WTC11 (cell line): Measurements from ENCODE around the gene DOCK1. TPM values are rescaled to one million over a fixed set of nuclear protein-coding genes. Genes with fewer than 3 reads are reported as not detected.
A peak's percentile ranks its signal among the peaks of the same experiment; 100 is the strongest.

Experiments used
- ATAC-seq: fragments of 200-7000 bp; cut with Tn5 transposase; 2 replicates; pipeline ENCODE4 v1.10.0; 2021; ENCODE audit warnings: mild to moderate bottlenecking, moderate library complexity
- CTCF ChIA-PET: fragments of 300-600 bp; sonication (Branson Sonifier 250); formaldehyde crosslinking; loops from one replicate; lab custom pipeline; 2021; ENCODE audit warnings: antibody characterized with exemption; lab: Charles Lee
- POLR2A ChIA-PET: fragments of 350-600 bp; sonication (Branson Sonifier 250); formaldehyde crosslinking; loops from one replicate; lab custom pipeline; 2021; ENCODE audit warnings: antibody characterized with exemption; lab: Charles Lee
- DNase-seq: peaks from one replicate; pipeline ENCODE4 v3.0.0; 2021; ENCODE audit warnings: low spot score
- H3K27ac Mint-ChIP-seq: 2 replicates; pipeline ENCODE4 v1.8.0; 2021; ENCODE audit warnings: mixed read lengths
- H3K27me3 Mint-ChIP-seq: 2 replicates; pipeline ENCODE4 v1.8.0; 2021; ENCODE audit warnings: low read depth, mild to moderate bottlenecking, moderate library complexity, mixed read lengths
- H3K36me3 Mint-ChIP-seq: 2 replicates; pipeline ENCODE4 v1.8.0; 2021; ENCODE audit warnings: mixed read lengths
- H3K4me1 Mint-ChIP-seq: 2 replicates; pipeline ENCODE4 v1.8.0; 2022; ENCODE audit warnings: mixed read lengths
- H3K4me3 Mint-ChIP-seq: 2 replicates; pipeline ENCODE4 v1.8.0; 2021; ENCODE audit warnings: mild to moderate bottlenecking, moderate library complexity, mixed read lengths
- H3K9me3 Mint-ChIP-seq: 2 replicates; pipeline ENCODE4 v1.8.0; 2021; ENCODE audit warnings: mixed read lengths
- ATF6 ChIP-seq: sonication (generic); formaldehyde crosslinking; IDR thresholded peaks from 2 replicates; pipeline ENCODE4 v1.8.1; 2023; ENCODE audit warnings: mild to moderate bottlenecking, missing genetic modification reagents
- E2F5 ChIP-seq: sonication (generic); formaldehyde crosslinking; IDR thresholded peaks from 2 replicates; pipeline ENCODE4 v1.8.1; 2022; ENCODE audit warnings: mild to moderate bottlenecking, moderate library complexity, missing genetic modification reagents
- MLX ChIP-seq: sonication (generic); formaldehyde crosslinking; IDR thresholded peaks from 2 replicates; pipeline ENCODE4 v1.8.1; 2023; ENCODE audit warnings: mild to moderate bottlenecking, missing genetic modification reagents, moderate library complexity
- MXD4 ChIP-seq: fragments of 250-450 bp; sonication (Bioruptor Pico); IDR thresholded peaks from 2 replicates; pipeline ENCODE4 v1.8.0; 2021; ENCODE audit warnings: mild to moderate bottlenecking, moderate library complexity, borderline replicate concordance
- OVOL2 ChIP-seq: fragments of 250-450 bp; sonication (Bioruptor Pico); IDR thresholded peaks from 2 replicates; pipeline ENCODE4 v1.9.0; 2021; ENCODE audit warnings: mild to moderate bottlenecking, borderline replicate concordance
- RORB ChIP-seq: fragments of 250-450 bp; sonication (Bioruptor Pico); IDR thresholded peaks from 2 replicates; pipeline ENCODE4 v1.9.0; 2021; ENCODE audit warnings: mild to moderate bottlenecking
- SOX15 ChIP-seq: fragments of 250-450 bp; sonication (Bioruptor Pico); IDR thresholded peaks from 2 replicates; pipeline ENCODE4 v1.9.0; 2021; ENCODE audit warnings: mild to moderate bottlenecking
- TCF7 ChIP-seq: sonication (generic); formaldehyde crosslinking; IDR thresholded peaks from 2 replicates; pipeline ENCODE4 v1.8.0; 2022; ENCODE audit warnings: mild to moderate bottlenecking, low read depth, missing genetic modification reagents, moderate library complexity
- TEAD4 ChIP-seq: sonication (generic); formaldehyde crosslinking; IDR thresholded peaks from 2 replicates; pipeline ENCODE4 v1.8.0; 2022; ENCODE audit warnings: mild to moderate bottlenecking, missing genetic modification reagents
- ZBTB21 ChIP-seq: sonication (generic); formaldehyde crosslinking; IDR thresholded peaks from 2 replicates; pipeline ENCODE4 v1.8.1; 2023; ENCODE audit warnings: mild to moderate bottlenecking, missing genetic modification reagents, borderline replicate concordance
- ZNF416 ChIP-seq: fragments of 250-450 bp; sonication (Bioruptor Pico); IDR thresholded peaks from 2 replicates; pipeline ENCODE4 v1.9.0; 2021; ENCODE audit warnings: mild to moderate bottlenecking, inconsistent platforms
- total RNA-seq: library from RNA; stranded (reverse); gene quantifications from 3 replicates; pipeline ENCODE4 v1.2.3, GENCODE V29; 2021
- TF ChIP-seq, protein P1 (sequence below): sonication (generic); formaldehyde crosslinking; IDR thresholded peaks from 2 replicates; pipeline ENCODE4 v1.8.0; 2023; ENCODE audit warnings: mild to moderate bottlenecking, missing genetic modification reagents
- TF ChIP-seq, protein P2 (sequence below): fragments of 250-450 bp; sonication (Bioruptor Pico); IDR thresholded peaks from 2 replicates; pipeline ENCODE4 v1.9.0; 2021; ENCODE audit warnings: moderate library complexity, mild to moderate bottlenecking, inconsistent platforms, borderline replicate concordance
- TF ChIP-seq, protein P3 (sequence below): fragments of 250-450 bp; sonication (Bioruptor Pico); IDR thresholded peaks from 2 replicates; pipeline ENCODE4 v1.8.0; 2021; ENCODE audit warnings: mild to moderate bottlenecking
- TF ChIP-seq, protein P4 (sequence below): fragments of 200-600 bp; IDR thresholded peaks from 2 replicates; pipeline ENCODE4 v1.8.0; 2022; ENCODE audit warnings: antibody characterized with exemption
- TF ChIP-seq, protein P5 (sequence below): fragments of 250-450 bp; sonication (Bioruptor Pico); IDR thresholded peaks from 2 replicates; pipeline ENCODE4 v1.9.0; 2021; ENCODE audit warnings: mild to moderate bottlenecking
- TF ChIP-seq, protein P6 (sequence below): sonication (generic); formaldehyde crosslinking; IDR thresholded peaks from 2 replicates; pipeline ENCODE4 v1.8.0; 2022; ENCODE audit warnings: mild to moderate bottlenecking, missing genetic modification reagents

DOCK1 gene
- total RNA-seq, 1 experiment from 2014 or later: 52.1 TPM

- H3K9me3 Mint-ChIP-seq: no peaks in the 10 kb centered on the region
- H3K4me3 Mint-ChIP-seq: no peak overlapping the region
- H3K36me3 Mint-ChIP-seq: no peaks in the 10 kb centered on the region
- DNase-seq: no peak
- TF ChIP-seq, protein P1, sequence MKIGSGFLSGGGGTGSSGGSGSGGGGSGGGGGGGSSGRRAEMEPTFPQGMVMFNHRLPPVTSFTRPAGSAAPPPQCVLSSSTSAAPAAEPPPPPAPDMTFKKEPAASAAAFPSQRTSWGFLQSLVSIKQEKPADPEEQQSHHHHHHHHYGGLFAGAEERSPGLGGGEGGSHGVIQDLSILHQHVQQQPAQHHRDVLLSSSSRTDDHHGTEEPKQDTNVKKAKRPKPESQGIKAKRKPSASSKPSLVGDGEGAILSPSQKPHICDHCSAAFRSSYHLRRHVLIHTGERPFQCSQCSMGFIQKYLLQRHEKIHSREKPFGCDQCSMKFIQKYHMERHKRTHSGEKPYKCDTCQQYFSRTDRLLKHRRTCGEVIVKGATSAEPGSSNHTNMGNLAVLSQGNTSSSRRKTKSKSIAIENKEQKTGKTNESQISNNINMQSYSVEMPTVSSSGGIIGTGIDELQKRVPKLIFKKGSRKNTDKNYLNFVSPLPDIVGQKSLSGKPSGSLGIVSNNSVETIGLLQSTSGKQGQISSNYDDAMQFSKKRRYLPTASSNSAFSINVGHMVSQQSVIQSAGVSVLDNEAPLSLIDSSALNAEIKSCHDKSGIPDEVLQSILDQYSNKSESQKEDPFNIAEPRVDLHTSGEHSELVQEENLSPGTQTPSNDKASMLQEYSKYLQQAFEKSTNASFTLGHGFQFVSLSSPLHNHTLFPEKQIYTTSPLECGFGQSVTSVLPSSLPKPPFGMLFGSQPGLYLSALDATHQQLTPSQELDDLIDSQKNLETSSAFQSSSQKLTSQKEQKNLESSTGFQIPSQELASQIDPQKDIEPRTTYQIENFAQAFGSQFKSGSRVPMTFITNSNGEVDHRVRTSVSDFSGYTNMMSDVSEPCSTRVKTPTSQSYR (CRISPR knock-in tag): no peak
- TF ChIP-seq, protein P2, sequence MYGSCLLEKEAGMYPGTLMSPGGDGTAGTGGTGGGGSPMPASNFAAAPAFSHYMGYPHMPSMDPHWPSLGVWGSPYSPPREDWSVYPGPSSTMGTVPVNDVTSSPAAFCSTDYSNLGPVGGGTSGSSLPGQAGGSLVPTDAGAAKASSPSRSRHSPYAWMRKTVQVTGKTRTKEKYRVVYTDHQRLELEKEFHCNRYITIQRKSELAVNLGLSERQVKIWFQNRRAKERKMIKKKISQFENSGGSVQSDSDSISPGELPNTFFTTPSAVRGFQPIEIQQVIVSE: no peak
- TF ChIP-seq E2F5: no peak
- TF ChIP-seq, protein P3, sequence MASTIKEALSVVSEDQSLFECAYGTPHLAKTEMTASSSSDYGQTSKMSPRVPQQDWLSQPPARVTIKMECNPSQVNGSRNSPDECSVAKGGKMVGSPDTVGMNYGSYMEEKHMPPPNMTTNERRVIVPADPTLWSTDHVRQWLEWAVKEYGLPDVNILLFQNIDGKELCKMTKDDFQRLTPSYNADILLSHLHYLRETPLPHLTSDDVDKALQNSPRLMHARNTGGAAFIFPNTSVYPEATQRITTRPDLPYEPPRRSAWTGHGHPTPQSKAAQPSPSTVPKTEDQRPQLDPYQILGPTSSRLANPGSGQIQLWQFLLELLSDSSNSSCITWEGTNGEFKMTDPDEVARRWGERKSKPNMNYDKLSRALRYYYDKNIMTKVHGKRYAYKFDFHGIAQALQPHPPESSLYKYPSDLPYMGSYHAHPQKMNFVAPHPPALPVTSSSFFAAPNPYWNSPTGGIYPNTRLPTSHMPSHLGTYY (CRISPR knock-in tag): no peak
- no peak for TF ChIP-seq ATF6
- TF ChIP-seq TCF7 (CRISPR knock-in tag): no peak
- no peak for TF ChIP-seq RORB (CRISPR knock-in tag)
- no peak for TF ChIP-seq TEAD4 (CRISPR knock-in tag)
- peak overlapping the region; percentile 65; the same call in 1 of the 2 replicates for H3K27ac Mint-ChIP-seq
- no peaks in the 10 kb centered on the region for H3K27me3 Mint-ChIP-seq
- ATAC-seq: no peak
- POLR2A ChIA-PET: no interaction called here
- CTCF ChIA-PET: interaction anchor here (0.6 kb wide), 1 partner anchor 398 kb away, joined by 3 read pairs; no protein-coding TSS in a partner anchor
- peaks cover 40% of the 10 kb centered on the region for H3K4me1 Mint-ChIP-seq
Measured at GRCh38 chr10:127306479-127306878, 401.3 kb downstream of the DOCK1 start.

- Mint-ChIP-seq H3K9me3 (no peaks in the 10 kb centered on the region), H3K4me1 (peaks cover 36% of the 10 kb centered on the region)
- ChIA-PET CTCF (no interaction called here), POLR2A (no interaction called here)
- no peak for TF ChIP-seq MLX (CRISPR knock-in tag)
- TF ChIP-seq MXD4 (CRISPR knock-in tag): no peak
- TF ChIP-seq SOX15 (CRISPR knock-in tag): no peak
- TF ChIP-seq, protein P4, sequence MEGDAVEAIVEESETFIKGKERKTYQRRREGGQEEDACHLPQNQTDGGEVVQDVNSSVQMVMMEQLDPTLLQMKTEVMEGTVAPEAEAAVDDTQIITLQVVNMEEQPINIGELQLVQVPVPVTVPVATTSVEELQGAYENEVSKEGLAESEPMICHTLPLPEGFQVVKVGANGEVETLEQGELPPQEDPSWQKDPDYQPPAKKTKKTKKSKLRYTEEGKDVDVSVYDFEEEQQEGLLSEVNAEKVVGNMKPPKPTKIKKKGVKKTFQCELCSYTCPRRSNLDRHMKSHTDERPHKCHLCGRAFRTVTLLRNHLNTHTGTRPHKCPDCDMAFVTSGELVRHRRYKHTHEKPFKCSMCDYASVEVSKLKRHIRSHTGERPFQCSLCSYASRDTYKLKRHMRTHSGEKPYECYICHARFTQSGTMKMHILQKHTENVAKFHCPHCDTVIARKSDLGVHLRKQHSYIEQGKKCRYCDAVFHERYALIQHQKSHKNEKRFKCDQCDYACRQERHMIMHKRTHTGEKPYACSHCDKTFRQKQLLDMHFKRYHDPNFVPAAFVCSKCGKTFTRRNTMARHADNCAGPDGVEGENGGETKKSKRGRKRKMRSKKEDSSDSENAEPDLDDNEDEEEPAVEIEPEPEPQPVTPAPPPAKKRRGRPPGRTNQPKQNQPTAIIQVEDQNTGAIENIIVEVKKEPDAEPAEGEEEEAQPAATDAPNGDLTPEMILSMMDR: no peak
- no peak for TF ChIP-seq OVOL2 (CRISPR knock-in tag)
- no peak for TF ChIP-seq ZNF416 (CRISPR knock-in tag)
- TF ChIP-seq, protein P5, sequence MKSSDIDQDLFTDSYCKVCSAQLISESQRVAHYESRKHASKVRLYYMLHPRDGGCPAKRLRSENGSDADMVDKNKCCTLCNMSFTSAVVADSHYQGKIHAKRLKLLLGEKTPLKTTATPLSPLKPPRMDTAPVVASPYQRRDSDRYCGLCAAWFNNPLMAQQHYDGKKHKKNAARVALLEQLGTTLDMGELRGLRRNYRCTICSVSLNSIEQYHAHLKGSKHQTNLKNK: no peak
- TF ChIP-seq, protein P6, sequence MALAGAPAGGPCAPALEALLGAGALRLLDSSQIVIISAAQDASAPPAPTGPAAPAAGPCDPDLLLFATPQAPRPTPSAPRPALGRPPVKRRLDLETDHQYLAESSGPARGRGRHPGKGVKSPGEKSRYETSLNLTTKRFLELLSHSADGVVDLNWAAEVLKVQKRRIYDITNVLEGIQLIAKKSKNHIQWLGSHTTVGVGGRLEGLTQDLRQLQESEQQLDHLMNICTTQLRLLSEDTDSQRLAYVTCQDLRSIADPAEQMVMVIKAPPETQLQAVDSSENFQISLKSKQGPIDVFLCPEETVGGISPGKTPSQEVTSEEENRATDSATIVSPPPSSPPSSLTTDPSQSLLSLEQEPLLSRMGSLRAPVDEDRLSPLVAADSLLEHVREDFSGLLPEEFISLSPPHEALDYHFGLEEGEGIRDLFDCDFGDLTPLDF: no peak
- no peak for TF ChIP-seq ZBTB21 (CRISPR knock-in tag)
- TF ChIP-seq, all 79 proteins: peak for 0
- peak overlapping the region; percentile 57; the same call in 1 of the 2 replicates for H3K27ac Mint-ChIP-seq
- DNase-seq (no peak), ATAC-seq (no peak)
- H3K4me3 Mint-ChIP-seq: no peak overlapping the region
- no peaks in the 10 kb centered on the region for H3K27me3 Mint-ChIP-seq
- H3K36me3 Mint-ChIP-seq: no peaks in the 10 kb centered on the region
Measured at GRCh38 chr10:127307338-127307737, 402.1 kb downstream of the DOCK1 start.
